ENCODE data around the gene SPTB.

DNA sequence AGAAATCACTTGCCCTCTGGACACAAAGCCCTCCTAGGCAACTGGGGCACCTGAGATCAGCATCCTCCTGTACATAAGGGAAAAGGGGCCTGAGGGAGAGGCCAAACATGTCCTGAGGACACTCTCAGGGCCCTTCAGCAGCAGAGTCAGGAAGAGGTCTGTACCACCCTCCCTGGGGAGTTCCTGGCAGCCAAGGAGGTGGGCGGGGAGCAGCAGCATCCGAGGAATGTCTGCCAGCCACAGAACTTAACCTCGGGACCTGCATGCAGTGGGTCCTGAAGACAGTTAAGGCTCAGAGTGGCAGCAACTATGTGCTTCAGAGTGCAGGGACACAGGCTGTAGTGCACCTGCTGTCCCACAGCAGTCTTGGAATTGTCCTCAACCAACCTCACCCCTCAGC is 62.1 kb downstream of the SPTB start:
- TF ChIP-seq, protein P1, sequence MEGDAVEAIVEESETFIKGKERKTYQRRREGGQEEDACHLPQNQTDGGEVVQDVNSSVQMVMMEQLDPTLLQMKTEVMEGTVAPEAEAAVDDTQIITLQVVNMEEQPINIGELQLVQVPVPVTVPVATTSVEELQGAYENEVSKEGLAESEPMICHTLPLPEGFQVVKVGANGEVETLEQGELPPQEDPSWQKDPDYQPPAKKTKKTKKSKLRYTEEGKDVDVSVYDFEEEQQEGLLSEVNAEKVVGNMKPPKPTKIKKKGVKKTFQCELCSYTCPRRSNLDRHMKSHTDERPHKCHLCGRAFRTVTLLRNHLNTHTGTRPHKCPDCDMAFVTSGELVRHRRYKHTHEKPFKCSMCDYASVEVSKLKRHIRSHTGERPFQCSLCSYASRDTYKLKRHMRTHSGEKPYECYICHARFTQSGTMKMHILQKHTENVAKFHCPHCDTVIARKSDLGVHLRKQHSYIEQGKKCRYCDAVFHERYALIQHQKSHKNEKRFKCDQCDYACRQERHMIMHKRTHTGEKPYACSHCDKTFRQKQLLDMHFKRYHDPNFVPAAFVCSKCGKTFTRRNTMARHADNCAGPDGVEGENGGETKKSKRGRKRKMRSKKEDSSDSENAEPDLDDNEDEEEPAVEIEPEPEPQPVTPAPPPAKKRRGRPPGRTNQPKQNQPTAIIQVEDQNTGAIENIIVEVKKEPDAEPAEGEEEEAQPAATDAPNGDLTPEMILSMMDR (IDR thresholded peaks at IDR 0.05): no peak
- TF ChIP-seq POLR2AphosphoS5 (IDR thresholded peaks at IDR 0.05; ENCODE audit: insufficient read depth in 1 of 2, low read depth in 1 of 2) (no peak), POLR2A (IDR thresholded peaks at IDR 0.05) (no peak)
